Liver (tissue), 9 donors: ENCODE results near the gene AP5Z1. TPM values are rescaled to one million over a fixed set of nuclear protein-coding genes. Genes with fewer than 3 reads are reported as not detected.

Experiments used
- DNase-seq: peaks from one replicate; pipeline ENCODE4 v3.0.0-alpha.2; 2017; ENCODE audit warnings: low spot score
- H3K27ac ChIP-seq, 2 donors: one replicate each; pipeline ENCODE4 v1.7.0; 2013; ENCODE audit warnings: inconsistent platforms in 2 of 2, low read length in 2 of 2, control low read depth in 1 of 2, low read depth in 1 of 2, mild to moderate bottlenecking in 1 of 2
- H3K27me3 ChIP-seq, 4 donors: one replicate each; pipeline versions ENCODE4 v1.6.1 to v1.7.0; 2013; ENCODE audit warnings: low read length in 3 of 4, inconsistent platforms in 1 of 4, mild to moderate bottlenecking in 1 of 4, moderate library complexity in 1 of 4; ENCODE audit not compliant: control insufficient read depth in 4 of 4, insufficient read depth in 4 of 4
- H3K36me3 ChIP-seq, 4 donors: one replicate each; pipeline versions ENCODE4 v1.6.1 to v1.7.0; 2013; ENCODE audit warnings: low read length in 3 of 4, mild to moderate bottlenecking in 3 of 4, low read depth in 1 of 4, moderate library complexity in 1 of 4; ENCODE audit not compliant: control insufficient read depth in 4 of 4, insufficient read depth in 3 of 4
- H3K4me1 ChIP-seq, 4 donors: one replicate each; pipeline versions ENCODE4 v1.6.1 to v1.7.0; 2013; ENCODE audit warnings: low read length in 3 of 4, mild to moderate bottlenecking in 3 of 4, moderate library complexity in 1 of 4; ENCODE audit not compliant: control insufficient read depth in 4 of 4, insufficient read depth in 4 of 4
- H3K4me3 ChIP-seq, 3 donors: one replicate each; pipeline versions ENCODE4 v1.6.1 to v1.7.0; 2013; ENCODE audit warnings: low read length in 3 of 3, control low read depth in 1 of 3, low read depth in 1 of 3, mild to moderate bottlenecking in 1 of 3
- H3K9ac ChIP-seq, 2 donors: one replicate each; pipeline ENCODE4 v1.7.0; 2013; ENCODE audit warnings: low read length in 2 of 2, mild to moderate bottlenecking in 2 of 2, moderate library complexity in 2 of 2, control low read depth in 1 of 2, low read depth in 1 of 2
- H3K9me3 ChIP-seq, 4 donors: one replicate each; pipeline versions ENCODE4 v1.6.1 to v1.7.0; 2013; ENCODE audit warnings: low read length in 3 of 4; ENCODE audit not compliant: control insufficient read depth in 4 of 4
- FOXA1 ChIP-seq: IDR thresholded peaks from 2 replicates; pipeline ENCODE4 v1.6.1; 2016; ENCODE audit warnings: antibody characterized with exemption
- FOXA2 ChIP-seq: IDR thresholded peaks from 2 replicates; pipeline ENCODE4 v1.6.1; 2016; ENCODE audit warnings: antibody characterized with exemption
- GABPA ChIP-seq, 2 donors: IDR thresholded peaks in 1 of 2; conservative IDR thresholded peaks in 1 of 2; 2 replicates each; pipeline ENCODE4 v1.6.1; 2016; ENCODE audit warnings: antibody characterized with exemption in 2 of 2, mild to moderate bottlenecking in 1 of 2, moderate library complexity in 1 of 2
- HNF4A ChIP-seq, 2 donors: conservative IDR thresholded peaks; 2 replicates each; pipeline ENCODE4 v1.6.1; 2016; ENCODE audit warnings: antibody characterized with exemption in 2 of 2, mild to moderate bottlenecking in 2 of 2
- HNF4G ChIP-seq: IDR thresholded peaks from 2 replicates; pipeline ENCODE4 v1.6.1; 2016; ENCODE audit warnings: antibody characterized with exemption
- NR2F2 ChIP-seq: IDR thresholded peaks from 2 replicates; pipeline ENCODE4 v1.6.1; 2016; ENCODE audit warnings: antibody characterized with exemption
- REST ChIP-seq: IDR thresholded peaks from 2 replicates; pipeline ENCODE4 v1.6.1; 2016; ENCODE audit warnings: antibody characterized with exemption, mild to moderate bottlenecking
- RXRA ChIP-seq, 2 donors: IDR thresholded peaks; 2 replicates each; pipeline ENCODE4 v1.6.1; 2017 to 2018; ENCODE audit warnings: antibody characterized with exemption in 2 of 2, mild to moderate bottlenecking in 1 of 2
- SP1 ChIP-seq: IDR thresholded peaks from 2 replicates; pipeline ENCODE4 v1.6.1; 2018; ENCODE audit warnings: antibody characterized with exemption, mild to moderate bottlenecking
- TAF1 ChIP-seq: conservative IDR thresholded peaks from 2 replicates; pipeline ENCODE4 v1.6.1; 2016; ENCODE audit warnings: antibody characterized with exemption, mild to moderate bottlenecking
- YY1 ChIP-seq: IDR thresholded peaks from 2 replicates; pipeline ENCODE4 v1.6.1; 2016; ENCODE audit warnings: antibody characterized with exemption, mild to moderate bottlenecking
- WGBS: extraction: QIAGEN DNeasy Blood & Tissue Kit; methylation state at CpG from one replicate; pipeline ENCODE4 v1.1.7; 2013; 5-methylcytosine and 5-hydroxymethylcytosine counted together
- polyA plus RNA-seq, 2 donors: library from polyadenylated mRNA; stranded (reverse) in 1 of 2; unstranded in 1 of 2; fragments of 200-250 nt in 1 of 2; fragments of >200 nt in 1 of 2; fragmentation: Nextera tagmentation in 1 of 2; extraction: Ambion mirVana in 1 of 2; gene quantifications; one replicate each; pipeline versions ENCODE4 v1.2.1 to v1.2.3, GENCODE V29; 2013 to 2015
- total RNA-seq, 2 donors: library from RNA; depleted of rRNA; stranded (reverse); fragments of >200 nt; gene quantifications; one replicate each; pipeline ENCODE4 v1.2.3, GENCODE V29; 2014
- TF ChIP-seq, protein P1 (sequence below): fragments of 150-350 bp; IDR thresholded peaks from 2 replicates; pipeline ENCODE4 v1.5.1; 2017; ENCODE audit warnings: improper control_type of control experiment, low read depth, low read length; ENCODE audit not compliant: missing input control
- donor health status: healthy.
- donor health status: healthy.
- donor health status: healthy.
- donor health status: healthy.
- donor health status: healthy.

The AP5Z1 gene
- total and polyA plus RNA-seq, 4 donors = 10.2 to 16.0 (median 14.2) TPM

GRCh38 chr7:4763091-4763793 is 12.2 kb upstream of the AP5Z1 start:
- Histone ChIP-seq H3K9ac (no peak overlapping the region), H3K27ac (no peak overlapping the region), H3K4me3 (no peak overlapping the region), H3K27me3 (no peaks in the 10 kb centered on the region), H3K9me3 (no peaks in the 10 kb centered on the region), H3K4me1 (no peaks in the 10 kb centered on the region), H3K36me3 (peaks cover 13 to 55% (median 37%) of the 10 kb centered on the region in 4 donors)
- TF ChIP-seq RXRA (IDR thresholded peaks at IDR 0.05) (no peak), TAF1 (no peak), HNF4A (conservative IDR thresholded peaks at IDR 0.05) (no peak), FOXA1 (no peak), HNF4G (no peak), YY1 (no peak), REST (no peak), NR2F2 (no peak), FOXA2 (no peak), SP1 (no peak)
- WGBS = 97% methylated on average over 32 of the region's 32 CpGs
- DNase-seq = no peak

DNA sequence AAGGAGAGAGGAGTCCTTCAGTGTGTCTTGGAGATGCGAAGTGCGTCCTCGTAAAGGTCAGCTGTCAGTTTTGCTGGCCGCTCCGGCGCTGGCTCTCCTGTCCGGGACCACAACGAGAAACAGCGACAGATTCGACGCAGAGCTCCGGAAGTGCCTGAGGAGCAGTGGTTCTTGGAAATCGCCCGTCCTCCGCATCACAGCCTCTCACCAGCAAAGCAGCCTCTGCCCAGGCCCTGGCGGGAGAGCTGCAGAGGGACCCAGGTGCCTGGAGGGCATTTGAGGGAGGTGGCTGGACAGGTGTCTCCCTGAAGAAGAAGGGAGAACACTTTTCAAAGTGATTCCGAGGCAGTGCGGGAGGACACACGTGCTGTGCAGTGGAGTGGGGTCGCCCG is 11.6 kb upstream of the AP5Z1 start:
- H3K27me3 ChIP-seq = no peaks in the 10 kb centered on the region
- no peak for DNase-seq
- TF ChIP-seq HNF4A (conservative IDR thresholded peaks at IDR 0.05) = no peak
- no peak for TF ChIP-seq HNF4G
- TF ChIP-seq GABPA (IDR thresholded peaks at IDR 0.05 in 1 of 2, conservative IDR thresholded peaks at IDR 0.05 in 1 of 2) = no peak
- TF ChIP-seq FOXA1 = no peak
- TF ChIP-seq, protein P1, sequence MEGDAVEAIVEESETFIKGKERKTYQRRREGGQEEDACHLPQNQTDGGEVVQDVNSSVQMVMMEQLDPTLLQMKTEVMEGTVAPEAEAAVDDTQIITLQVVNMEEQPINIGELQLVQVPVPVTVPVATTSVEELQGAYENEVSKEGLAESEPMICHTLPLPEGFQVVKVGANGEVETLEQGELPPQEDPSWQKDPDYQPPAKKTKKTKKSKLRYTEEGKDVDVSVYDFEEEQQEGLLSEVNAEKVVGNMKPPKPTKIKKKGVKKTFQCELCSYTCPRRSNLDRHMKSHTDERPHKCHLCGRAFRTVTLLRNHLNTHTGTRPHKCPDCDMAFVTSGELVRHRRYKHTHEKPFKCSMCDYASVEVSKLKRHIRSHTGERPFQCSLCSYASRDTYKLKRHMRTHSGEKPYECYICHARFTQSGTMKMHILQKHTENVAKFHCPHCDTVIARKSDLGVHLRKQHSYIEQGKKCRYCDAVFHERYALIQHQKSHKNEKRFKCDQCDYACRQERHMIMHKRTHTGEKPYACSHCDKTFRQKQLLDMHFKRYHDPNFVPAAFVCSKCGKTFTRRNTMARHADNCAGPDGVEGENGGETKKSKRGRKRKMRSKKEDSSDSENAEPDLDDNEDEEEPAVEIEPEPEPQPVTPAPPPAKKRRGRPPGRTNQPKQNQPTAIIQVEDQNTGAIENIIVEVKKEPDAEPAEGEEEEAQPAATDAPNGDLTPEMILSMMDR = no peak
- no peak for TF ChIP-seq SP1
- TF ChIP-seq NR2F2 = no peak
- no peaks in the 10 kb centered on the region for H3K4me1 ChIP-seq
- no peak overlapping the region for H3K27ac ChIP-seq
- no peak overlapping the region for H3K9ac ChIP-seq
- peaks cover 11 to 51% (median 33%) of the 10 kb centered on the region in 4 donors for H3K36me3 ChIP-seq
- H3K4me3 ChIP-seq = no peak overlapping the region
- no peaks in the 10 kb centered on the region for H3K9me3 ChIP-seq
- 97% methylated on average over 21 of the region's 21 CpGs for WGBS
